ENCODE data around the gene DPEP1. TPM values are rescaled to one million over a fixed set of nuclear protein-coding genes. Genes with fewer than 3 reads are reported as not detected.

DPEP1 gene
- total and polyA plus RNA-seq, 4 donors, result 0.26 to 8.9 (median 0.95) TPM

GRCh38 chr16:89636663-89637062, 23.2 kb downstream of the DPEP1 start:
- Histone ChIP-seq H3K27ac (ENCODE audit: low read depth in 1 of 2, low read length in 1 of 2) (no peak overlapping the region), H3K27me3 (ENCODE audit: control insufficient read depth in 3 of 3, insufficient read depth in 3 of 3, low read length in 2 of 3) (peaks cover 0 to 5% (median 2%) of the 10 kb centered on the region in 3 donors), H3K9me3 (ENCODE audit: control insufficient read depth in 4 of 4, insufficient read depth in 3 of 4, low read length in 3 of 4) (peaks cover 0 to 2% (median 0%) of the 10 kb centered on the region in 4 donors), H3K9ac (ENCODE audit: insufficient read depth in 1 of 2, low read length in 2 of 2) (no peak overlapping the region), H3K4me1 (ENCODE audit: control insufficient read depth in 5 of 5, insufficient read depth in 5 of 5, low read length in 5 of 5) (peaks cover 0 to 8% (median 0%) of the 10 kb centered on the region in 5 donors), H3K4me3 (no peak overlapping the region), H3K36me3 (ENCODE audit: control insufficient read depth in 4 of 4, insufficient read depth in 4 of 4, low read length in 4 of 4) (no peaks in the 10 kb centered on the region)
- no peak for TF ChIP-seq CTCF (IDR thresholded peaks at IDR 0.05; ENCODE audit: control extremely low read depth, extremely low read depth)
- DNase-seq (no peak), ATAC-seq (ENCODE audit: insufficient read depth, low FRiP score) (no peak)
- WGBS, 2 donors, result 86 to 96% methylated on average over 12 of the region's 12 CpGs

GRCh38 chr16:89637379-89637778, 23.9 kb downstream of the DPEP1 start:
- peaks cover 0 to 8% (median 0%) of the 10 kb centered on the region in 5 donors for H3K4me1 ChIP-seq (ENCODE audit: control insufficient read depth in 5 of 5, insufficient read depth in 5 of 5, low read length in 5 of 5)
- ATAC-seq (ENCODE audit: insufficient read depth, low FRiP score) (no peak), DNase-seq (no peak)
- 79 to 87% methylated on average over 10 of the region's 10 CpGs for WGBS, 2 donors
- H3K4me3 ChIP-seq, result no peak overlapping the region
- H3K36me3 ChIP-seq (ENCODE audit: control insufficient read depth in 4 of 4, insufficient read depth in 4 of 4, low read length in 4 of 4), result no peaks in the 10 kb centered on the region
- TF ChIP-seq CTCF (IDR thresholded peaks at IDR 0.05; ENCODE audit: control extremely low read depth, extremely low read depth), result no peak
- H3K9me3 ChIP-seq (ENCODE audit: control insufficient read depth in 4 of 4, insufficient read depth in 3 of 4, low read length in 3 of 4), result peaks cover 0 to 2% (median 0%) of the 10 kb centered on the region in 4 donors
- no peak overlapping the region for H3K9ac ChIP-seq (ENCODE audit: insufficient read depth in 1 of 2, low read length in 2 of 2)
- H3K27ac ChIP-seq (ENCODE audit: low read depth in 1 of 2, low read length in 1 of 2), result no peak overlapping the region
- H3K27me3 ChIP-seq (ENCODE audit: control insufficient read depth in 3 of 3, insufficient read depth in 3 of 3, low read length in 2 of 3), result peaks cover 0 to 5% (median 2%) of the 10 kb centered on the region in 3 donors

GRCh38 chr16:89638455-89638854, 25.0 kb downstream of the DPEP1 start:
- Histone ChIP-seq H3K4me1 (ENCODE audit: control insufficient read depth in 5 of 5, insufficient read depth in 5 of 5, low read length in 5 of 5) (peaks cover 0 to 8% (median 0%) of the 10 kb centered on the region in 5 donors), H3K36me3 (ENCODE audit: control insufficient read depth in 4 of 4, insufficient read depth in 4 of 4, low read length in 4 of 4) (no peaks in the 10 kb centered on the region), H3K4me3 (no peak overlapping the region), H3K27ac (ENCODE audit: low read depth in 1 of 2, low read length in 1 of 2) (no peak overlapping the region), H3K9me3 (ENCODE audit: control insufficient read depth in 4 of 4, insufficient read depth in 3 of 4, low read length in 3 of 4) (peaks cover 0 to 2% (median 0%) of the 10 kb centered on the region in 4 donors), H3K27me3 (ENCODE audit: control insufficient read depth in 3 of 3, insufficient read depth in 3 of 3, low read length in 2 of 3) (peaks cover 0 to 5% (median 2%) of the 10 kb centered on the region in 3 donors), H3K9ac (ENCODE audit: insufficient read depth in 1 of 2, low read length in 2 of 2) (no peak overlapping the region)
- DNase-seq (no peak), ATAC-seq (ENCODE audit: insufficient read depth, low FRiP score) (no peak)
- no peak for TF ChIP-seq CTCF (IDR thresholded peaks at IDR 0.05; ENCODE audit: control extremely low read depth, extremely low read depth)
- WGBS, 2 donors, result 78 to 83% methylated on average over 8 to 10 of the region's 10 CpGs

- H3K27ac ChIP-seq (ENCODE audit: low read depth in 1 of 2, low read length in 1 of 2), result no peak overlapping the region
- 71 to 92% methylated on average over 6 of the region's 6 CpGs for WGBS, 2 donors
- peaks cover 0 to 6% (median 0%) of the 10 kb centered on the region in 4 donors for H3K36me3 ChIP-seq (ENCODE audit: control insufficient read depth in 4 of 4, insufficient read depth in 4 of 4, low read length in 4 of 4)
- H3K9me3 ChIP-seq (ENCODE audit: control insufficient read depth in 4 of 4, insufficient read depth in 3 of 4, low read length in 3 of 4), result peaks cover 0 to 2% (median 0%) of the 10 kb centered on the region in 4 donors
- peaks cover 0 to 8% (median 0%) of the 10 kb centered on the region in 5 donors for H3K4me1 ChIP-seq (ENCODE audit: control insufficient read depth in 5 of 5, insufficient read depth in 5 of 5, low read length in 5 of 5)
- ATAC-seq (ENCODE audit: insufficient read depth, low FRiP score) (no peak), DNase-seq (no peak)
- no peak overlapping the region for H3K4me3 ChIP-seq
- peaks cover 0 to 4% (median 2%) of the 10 kb centered on the region in 3 donors for H3K27me3 ChIP-seq (ENCODE audit: control insufficient read depth in 3 of 3, insufficient read depth in 3 of 3, low read length in 2 of 3)
- no peak overlapping the region for H3K9ac ChIP-seq (ENCODE audit: insufficient read depth in 1 of 2, low read length in 2 of 2)
- no peak for TF ChIP-seq CTCF (IDR thresholded peaks at IDR 0.05; ENCODE audit: control extremely low read depth, extremely low read depth)
Measured at GRCh38 chr16:89639385-89639784, 25.9 kb downstream of the DPEP1 start.
